HCT116 (cell line): ENCODE results near the gene AQP9. TPM values are rescaled to one million over a fixed set of nuclear protein-coding genes. Genes with fewer than 3 reads are reported as not detected.

Experiments used
- ATAC-seq: fragments of 200-7000 bp; cut with Tn5 transposase; 2 replicates; pipeline ENCODE4 v1.9.1; 2020; ENCODE audit warnings: mild to moderate bottlenecking, moderate library complexity
- BruUV-seq: library from RNA; stranded (reverse); fragments of 400-500 nt; replicated peaks from 2 replicates; lab custom pipeline; 2021; lab: Mats Ljungman, UMichigan
- CTCF ChIA-PET: fragments of 300-600 bp; sonication (Branson Sonifier 250); formaldehyde crosslinking; loops from one replicate; lab custom pipeline; 2021; ENCODE audit warnings: antibody characterized with exemption; lab: Charles Lee
- POLR2A ChIA-PET: fragments of 300-600, 350-600 bp; sonication (Branson Sonifier 250); formaldehyde crosslinking; loops from one replicate; lab custom pipeline; 2021; ENCODE audit warnings: antibody characterized with exemption; lab: Charles Lee
- RAD21 ChIA-PET, 2 experiments: fragments of 300-600 bp; sonication (Branson Sonifier 250); formaldehyde crosslinking; loops; one replicate each; lab custom pipeline; 2023; ENCODE audit warnings: low total read pairs in 2 of 2; ENCODE audit not compliant: uncharacterized antibody in 2 of 2, unreplicated experiment in 2 of 2, low non-redundant PET in 1 of 2; lab: Charles Lee
- DNase-seq: peaks from one replicate; pipeline ENCODE4 v3.0.0-alpha.2; 2010; ENCODE audit warnings: low read depth, low spot score
- H2AFZ ChIP-seq: fragments of 200-600 bp; shearing (Covaris generic), sonication (generic); 2 replicates; pipeline ENCODE4 v1.6.1; 2017; ENCODE audit warnings: low read depth, mixed run types, mixed read lengths, antibody characterized with exemption, low read length; ENCODE audit not compliant: poor library complexity, severe bottlenecking
- H3K27ac ChIP-seq: 2 replicates; pipeline ENCODE4 v1.5.1; 2012; ENCODE audit warnings: low read depth, low read length
- H3K27me3 ChIP-seq: fragments of 200-600 bp; sonication (generic); 2 replicates; pipeline ENCODE4 v1.6.1; 2016; ENCODE audit warnings: mixed run types, low read length, mixed read lengths; ENCODE audit not compliant: insufficient read depth
- H3K36me3 ChIP-seq, 2 experiments: fragments of 200-500 bp in 1 of 2; fragments of 200-600 bp in 1 of 2; sonication (Bioruptor generic) in 1 of 2; sonication (generic) in 1 of 2; 2 replicates each; pipeline versions ENCODE4 v1.5.1 to v1.6.1; 2014 to 2016; ENCODE audit warnings: low read length in 2 of 2, inconsistent platforms in 1 of 2, mixed read lengths in 1 of 2, mixed run types in 1 of 2; ENCODE audit not compliant: insufficient read depth in 2 of 2, control insufficient read depth in 1 of 2
- H3K4me1 ChIP-seq, 2 experiments: fragments of 200-600 bp in 1 of 2; sonication (generic) in 1 of 2; 2 replicates each; pipeline versions ENCODE4 v1.5.1 to v1.6.1; 2012 to 2017; ENCODE audit warnings: low read length in 2 of 2, inconsistent platforms in 1 of 2, mild to moderate bottlenecking in 1 of 2, mixed read lengths in 1 of 2, mixed run types in 1 of 2, moderate library complexity in 1 of 2; ENCODE audit not compliant: insufficient read depth in 2 of 2, control insufficient read depth in 1 of 2
- H3K4me2 ChIP-seq: fragments of 200-600 bp; sonication (generic); 2 replicates; pipeline ENCODE4 v1.6.1; 2017; ENCODE audit warnings: mixed run types, low read length, mixed read lengths
- H3K4me3 ChIP-seq, 2 experiments: fragments of 200-600 bp in 1 of 2; sonication (generic) in 1 of 2; replicated peaks in 1 of 2; 2 replicates each; pipeline ENCODE4 v1.5.1; 2011 to 2016; ENCODE audit warnings: low read length in 2 of 2, control low read depth in 1 of 2, low read depth in 1 of 2, mild to moderate bottlenecking in 1 of 2, mixed read lengths in 1 of 2, mixed run types in 1 of 2
- H3K79me2 ChIP-seq: fragments of 200-600 bp; sonication (generic); 2 replicates; pipeline ENCODE4 v1.6.1; 2017; ENCODE audit warnings: mild to moderate bottlenecking, mixed run types, low read length, moderate library complexity, mixed read lengths; ENCODE audit not compliant: insufficient read depth
- H3K9ac ChIP-seq: fragments of 200-600 bp; sonication (generic); 2 replicates; pipeline ENCODE4 v1.6.1; 2016; ENCODE audit warnings: low read length, mixed read lengths
- H3K9me2 ChIP-seq: fragments of 200-600 bp; sonication (generic), shearing (Covaris generic); 2 replicates; pipeline ENCODE4 v1.6.1; 2017; ENCODE audit warnings: mixed run types, mild to moderate bottlenecking, moderate library complexity; ENCODE audit not compliant: insufficient read depth
- H3K9me3 ChIP-seq, 2 experiments: fragments of 200-500 bp in 1 of 2; fragments of 200-600 bp in 1 of 2; sonication (Bioruptor generic) in 1 of 2; sonication (generic) in 1 of 2; 2 replicates each; pipeline ENCODE4 v1.6.1; 2014 to 2017; ENCODE audit warnings: low read length in 2 of 2, mixed read lengths in 2 of 2, inconsistent platforms in 1 of 2, low read depth in 1 of 2, mild to moderate bottlenecking in 1 of 2, mixed run types in 1 of 2, moderate library complexity in 1 of 2; ENCODE audit not compliant: control insufficient read depth in 1 of 2, insufficient read depth in 1 of 2
- H4K20me1 ChIP-seq: fragments of 200-600 bp; sonication (generic), shearing (Covaris generic); 2 replicates; pipeline ENCODE4 v1.6.1; 2017; ENCODE audit warnings: mixed run types, mild to moderate bottlenecking, moderate library complexity; ENCODE audit not compliant: insufficient read depth
- CBX3 ChIP-seq: IDR thresholded peaks from 2 replicates; pipeline ENCODE4 v1.6.1; 2012; ENCODE audit warnings: low read depth
- EGR1 ChIP-seq: IDR thresholded peaks from 2 replicates; pipeline ENCODE4 v1.6.1; 2012; ENCODE audit warnings: low read depth
- ELF1 ChIP-seq: IDR thresholded peaks from 2 replicates; pipeline ENCODE4 v1.6.1; 2012; ENCODE audit warnings: low read depth, borderline replicate concordance
- EZH2 ChIP-seq: fragments of 200-600 bp; sonication (generic); IDR thresholded peaks from 2 replicates; pipeline ENCODE4 v1.6.1; 2017; ENCODE audit warnings: antibody characterized with exemption, mixed run types
- EZH2phosphoT487 ChIP-seq: fragments of 200-600 bp; IDR thresholded peaks from 2 replicates; pipeline ENCODE4 v1.6.1; 2018; ENCODE audit warnings: antibody characterized with exemption, borderline replicate concordance
- FOSL1 ChIP-seq: IDR thresholded peaks from 2 replicates; pipeline ENCODE4 v1.6.1; 2012; ENCODE audit warnings: low read depth
- JUND ChIP-seq: IDR thresholded peaks from 2 replicates; pipeline ENCODE4 v1.6.1; 2012
- POLR2AphosphoS5 ChIP-seq: IDR thresholded peaks from 2 replicates; pipeline ENCODE4 v1.6.1; 2011; ENCODE audit warnings: mild to moderate bottlenecking, low read depth, low read length, moderate library complexity
- RAD21 ChIP-seq: IDR thresholded peaks from 2 replicates; pipeline ENCODE4 v1.6.1; 2012; ENCODE audit warnings: low read depth, mild to moderate bottlenecking
- SIN3A ChIP-seq: IDR thresholded peaks from 2 replicates; pipeline ENCODE4 v1.6.1; 2012; ENCODE audit warnings: low read depth
- SP1 ChIP-seq: IDR thresholded peaks from 2 replicates; pipeline ENCODE4 v1.6.1; 2012; ENCODE audit warnings: low read depth
- TCF7L2 ChIP-seq: IDR thresholded peaks from 2 replicates; pipeline ENCODE4 v1.7.0; 2011; ENCODE audit warnings: borderline replicate concordance, inconsistent platforms; ENCODE audit not compliant: insufficient read depth, insufficient read length; ENCODE audit errors: extremely low read depth
- YY1 ChIP-seq: IDR thresholded peaks from 2 replicates; pipeline ENCODE4 v1.6.1; 2011; ENCODE audit warnings: low read length, low read depth, moderate library complexity, mild to moderate bottlenecking; ENCODE audit not compliant: insufficient replicate concordance; ENCODE audit errors: extremely low read depth
- ZFX ChIP-seq: fragments of 450-650 bp; IDR thresholded peaks from 2 replicates; pipeline ENCODE4 v1.6.1; 2017
- intact Hi-C: fragments of 100-400 bp; cut with micrococcal nuclease; formaldehyde crosslinking; loops from 2 replicates; pipeline ENCODE4 v1.10.0; 2022
- total RNA-seq: library from RNA; stranded (reverse); gene quantifications from one replicate; pipeline ENCODE4 v1.2.1, GENCODE V29; 2021; ENCODE audit not compliant: unreplicated experiment
- TF ChIP-seq, protein P1 (sequence below), 3 experiments: fragments of 200-600 bp in 1 of 3; sonication (generic) in 1 of 3; IDR thresholded peaks in 2 of 3; conservative IDR thresholded peaks in 1 of 3; 2 replicates each; pipeline ENCODE4 v1.5.1; 2012 to 2017; ENCODE audit warnings: low read depth in 2 of 3, low read length in 2 of 3, antibody characterized with exemption in 1 of 3, borderline replicate concordance in 1 of 3, control low read depth in 1 of 3, mild to moderate bottlenecking in 1 of 3, mixed read lengths in 1 of 3, mixed run types in 1 of 3, moderate library complexity in 1 of 3; ENCODE audit not compliant: insufficient read depth in 1 of 3
- TF ChIP-seq, protein P2 (sequence below): IDR thresholded peaks from 2 replicates; pipeline ENCODE4 v1.6.1; 2012; ENCODE audit warnings: low read depth

The AQP9 gene
- total RNA-seq, 1 experiment from 2014 or later = 0.12 TPM

DNA sequence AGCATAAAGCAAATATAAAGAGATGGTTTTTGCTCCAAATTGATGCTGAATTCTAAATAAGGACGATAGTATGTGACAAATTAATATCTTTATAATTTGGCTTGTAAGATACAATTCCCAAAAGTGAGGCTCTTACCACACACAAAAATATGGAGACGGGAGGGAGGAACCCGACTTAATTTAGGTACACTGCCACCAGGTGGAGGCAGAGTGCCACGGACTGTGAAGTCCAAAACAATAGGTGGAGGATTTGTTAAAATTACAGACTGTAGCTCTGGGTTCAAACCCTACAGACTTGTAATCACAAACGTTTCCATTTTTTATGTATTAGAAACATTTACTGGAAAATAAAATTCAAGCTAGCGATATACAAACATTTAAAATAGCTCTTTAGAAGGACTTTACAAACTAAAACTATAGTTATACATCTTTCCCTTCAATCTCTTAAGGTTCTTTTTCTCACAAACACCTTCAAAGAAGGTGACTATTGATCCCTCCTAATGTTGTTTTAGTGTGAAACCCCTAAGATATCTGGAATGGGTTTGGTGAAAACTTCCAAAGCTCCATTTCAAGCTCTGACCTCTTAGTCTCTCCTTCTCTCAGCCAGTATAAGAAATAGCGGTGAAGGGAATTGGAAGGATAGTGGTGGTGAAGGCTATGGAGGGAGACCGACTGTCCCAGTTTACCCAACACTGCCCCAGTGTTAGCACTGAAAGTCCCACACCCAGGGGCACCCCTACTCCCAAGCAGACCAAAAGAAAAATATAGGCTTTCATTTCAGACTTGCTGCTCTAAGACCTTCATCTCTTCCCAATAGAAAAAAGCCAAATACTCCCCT, 89.7 kb downstream of the AQP9 start:
- no peaks in the 10 kb centered on the region for H3K79me2 ChIP-seq
- H3K4me2 ChIP-seq = no peak overlapping the region
- intact Hi-C loops = loop anchor here (1.0 to 10.0 kb wide), 6 partner anchors 534 to 1300 kb away; no protein-coding TSS in a partner anchor
- H3K27ac ChIP-seq = no peak overlapping the region
- ChIA-PET POLR2A (no interaction called here), RAD21 (interaction anchor here (0.9 to 1.0 kb wide), 2 partner anchors 638 to 1301 kb away, joined by 3 to 4 read pairs; no protein-coding TSS in a partner anchor), CTCF (interaction anchor here (0.8 to 2.1 kb wide), 10 partner anchors 13 to 1301 kb away, joined by 3 to 14 read pairs (median 4); partner anchors contain the start of gene MINDY2)
- no peak overlapping the region for H3K4me3 ChIP-seq
- peaks cover 2 to 7% of the 10 kb centered on the region in 2 experiments; a peak in 1 of 4 replicates for H3K4me1 ChIP-seq
- no peak overlapping the region for H3K9ac ChIP-seq
- H3K36me3 ChIP-seq = no peaks in the 10 kb centered on the region
- H3K9me3 ChIP-seq = no peaks in the 10 kb centered on the region
- DNase-seq (peak; percentile 78), ATAC-seq (peak; percentile 96)
- no peaks in the 10 kb centered on the region for H3K27me3 ChIP-seq
- TF ChIP-seq JUND (no peak), POLR2AphosphoS5 (no peak), ELF1 (no peak), RAD21 (peak; percentile 96), ZFX (no peak), FOSL1 (no peak), EZH2phosphoT487 (no peak), EZH2 (no peak), CBX3 (0 out of 2 replicates have a peak, but pooled peaks have one; percentile 26), SP1 (no peak), YY1 (peak; percentile 46), TCF7L2 (no peak), EGR1 (no peak), SIN3A (no peak)
- TF ChIP-seq, protein P1, sequence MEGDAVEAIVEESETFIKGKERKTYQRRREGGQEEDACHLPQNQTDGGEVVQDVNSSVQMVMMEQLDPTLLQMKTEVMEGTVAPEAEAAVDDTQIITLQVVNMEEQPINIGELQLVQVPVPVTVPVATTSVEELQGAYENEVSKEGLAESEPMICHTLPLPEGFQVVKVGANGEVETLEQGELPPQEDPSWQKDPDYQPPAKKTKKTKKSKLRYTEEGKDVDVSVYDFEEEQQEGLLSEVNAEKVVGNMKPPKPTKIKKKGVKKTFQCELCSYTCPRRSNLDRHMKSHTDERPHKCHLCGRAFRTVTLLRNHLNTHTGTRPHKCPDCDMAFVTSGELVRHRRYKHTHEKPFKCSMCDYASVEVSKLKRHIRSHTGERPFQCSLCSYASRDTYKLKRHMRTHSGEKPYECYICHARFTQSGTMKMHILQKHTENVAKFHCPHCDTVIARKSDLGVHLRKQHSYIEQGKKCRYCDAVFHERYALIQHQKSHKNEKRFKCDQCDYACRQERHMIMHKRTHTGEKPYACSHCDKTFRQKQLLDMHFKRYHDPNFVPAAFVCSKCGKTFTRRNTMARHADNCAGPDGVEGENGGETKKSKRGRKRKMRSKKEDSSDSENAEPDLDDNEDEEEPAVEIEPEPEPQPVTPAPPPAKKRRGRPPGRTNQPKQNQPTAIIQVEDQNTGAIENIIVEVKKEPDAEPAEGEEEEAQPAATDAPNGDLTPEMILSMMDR (IDR thresholded peaks at IDR 0.05 in 2 of 3, conservative IDR thresholded peaks at IDR 0.05 in 1 of 3; ENCODE audit: borderline replicate concordance in 1 of 3, insufficient read depth in 1 of 3, low read depth in 2 of 3, low read length in 2 of 3) = peak; percentile 76 to 93 (median 87)
- TF ChIP-seq, protein P2, sequence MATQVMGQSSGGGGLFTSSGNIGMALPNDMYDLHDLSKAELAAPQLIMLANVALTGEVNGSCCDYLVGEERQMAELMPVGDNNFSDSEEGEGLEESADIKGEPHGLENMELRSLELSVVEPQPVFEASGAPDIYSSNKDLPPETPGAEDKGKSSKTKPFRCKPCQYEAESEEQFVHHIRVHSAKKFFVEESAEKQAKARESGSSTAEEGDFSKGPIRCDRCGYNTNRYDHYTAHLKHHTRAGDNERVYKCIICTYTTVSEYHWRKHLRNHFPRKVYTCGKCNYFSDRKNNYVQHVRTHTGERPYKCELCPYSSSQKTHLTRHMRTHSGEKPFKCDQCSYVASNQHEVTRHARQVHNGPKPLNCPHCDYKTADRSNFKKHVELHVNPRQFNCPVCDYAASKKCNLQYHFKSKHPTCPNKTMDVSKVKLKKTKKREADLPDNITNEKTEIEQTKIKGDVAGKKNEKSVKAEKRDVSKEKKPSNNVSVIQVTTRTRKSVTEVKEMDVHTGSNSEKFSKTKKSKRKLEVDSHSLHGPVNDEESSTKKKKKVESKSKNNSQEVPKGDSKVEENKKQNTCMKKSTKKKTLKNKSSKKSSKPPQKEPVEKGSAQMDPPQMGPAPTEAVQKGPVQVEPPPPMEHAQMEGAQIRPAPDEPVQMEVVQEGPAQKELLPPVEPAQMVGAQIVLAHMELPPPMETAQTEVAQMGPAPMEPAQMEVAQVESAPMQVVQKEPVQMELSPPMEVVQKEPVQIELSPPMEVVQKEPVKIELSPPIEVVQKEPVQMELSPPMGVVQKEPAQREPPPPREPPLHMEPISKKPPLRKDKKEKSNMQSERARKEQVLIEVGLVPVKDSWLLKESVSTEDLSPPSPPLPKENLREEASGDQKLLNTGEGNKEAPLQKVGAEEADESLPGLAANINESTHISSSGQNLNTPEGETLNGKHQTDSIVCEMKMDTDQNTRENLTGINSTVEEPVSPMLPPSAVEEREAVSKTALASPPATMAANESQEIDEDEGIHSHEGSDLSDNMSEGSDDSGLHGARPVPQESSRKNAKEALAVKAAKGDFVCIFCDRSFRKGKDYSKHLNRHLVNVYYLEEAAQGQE = no peak
- no peaks in the 10 kb centered on the region for H3K9me2 ChIP-seq
- peak overlapping the region; percentile 82 for H2AFZ ChIP-seq
- BruUV-seq = no TSS peak
- no peaks in the 10 kb centered on the region for H4K20me1 ChIP-seq
